ENCODE measurements around the gene UGT1A8.
"Not testable (repeated sequence)": the region's sequence is repeated elsewhere in the genome, so short reads cannot be mapped to it uniquely, and the experiment has no call there.

UGT1A8 gene

GRCh38 chr2:233689031-233689430 lies 71.6 kb downstream of the UGT1A8 start:
- no peak for DNase-seq

- DNase-seq: no peak
Observed at GRCh38 chr2:233689501-233689900, 72.1 kb downstream of the UGT1A8 start.

- no peak for DNase-seq
Observed at GRCh38 chr2:233690444-233690843, 73.0 kb downstream of the UGT1A8 start.

- DNase-seq: no peak
Observed at GRCh38 chr2:233691443-233692433, 74.3 kb downstream of the UGT1A8 start.

- DNase-seq: no peak
Observed at GRCh38 chr2:233692648-233693047, 75.2 kb downstream of the UGT1A8 start, which contains the start of gene UGT1A6. Gene UGT1A6, plus strand, starts transcription at chr2:233692890. Its CDS starts 115 bp downstream, at chr2:233693005.

GRCh38 chr2:233693963-233694362 lies 76.5 kb downstream of the UGT1A8 start:
- no peak for DNase-seq

- no peak for DNase-seq
Observed at GRCh38 chr2:233698740-233699139, 81.3 kb downstream of the UGT1A8 start.

- DNase-seq: no peak
Observed at GRCh38 chr2:233699424-233700027, 82.1 kb downstream of the UGT1A8 start.

- DNase-seq: peak in 1 of 4 experiments; percentile 1
Observed at GRCh38 chr2:233700028-233700635, 82.7 kb downstream of the UGT1A8 start.

- DNase-seq: not testable (repeated sequence)
Observed at GRCh38 chr2:233700842-233701241, 83.4 kb downstream of the UGT1A8 start.

- DNase-seq: no peak
Observed at GRCh38 chr2:233702238-233702637, 84.8 kb downstream of the UGT1A8 start.

- no peak for DNase-seq
Observed at GRCh38 chr2:233705911-233706506, 88.6 kb downstream of the UGT1A8 start.

- DNase-seq: no peak
Observed at GRCh38 chr2:233706720-233707119, 89.3 kb downstream of the UGT1A8 start.

- DNase-seq: no peak
Observed at GRCh38 chr2:233707940-233708644, 90.7 kb downstream of the UGT1A8 start.

GRCh38 chr2:233708942-233709341 lies 91.5 kb downstream of the UGT1A8 start:
- no peak for DNase-seq

- DNase-seq: peak; percentile 64 to 87 (median 82)
Observed at GRCh38 chr2:233711312-233712008, 94.0 kb downstream of the UGT1A8 start.

GRCh38 chr2:233712611-233713261 lies 95.3 kb downstream of the UGT1A8 start, which contains the start of gene UGT1A5:
Gene UGT1A5, plus strand, starts transcription at chr2:233712907. Its CDS starts 85 bp downstream, at chr2:233712992.
- no peak for DNase-seq

- DNase-seq: no peak
Observed at GRCh38 chr2:233713262-233713615, 95.8 kb downstream of the UGT1A8 start.

GRCh38 chr2:233714121-233714520 lies 96.7 kb downstream of the UGT1A8 start:
- DNase-seq: no peak

- no peak for DNase-seq
Observed at GRCh38 chr2:233718552-233718951, 101.1 kb downstream of the UGT1A8 start, which contains the start of gene UGT1A4. Gene UGT1A4, plus strand, starts transcription at chr2:233718736. Its CDS starts 85 bp downstream, at chr2:233718821.
